Measurements from ENCODE around the gene MYO19.
"Not testable (repeated sequence)": the region's sequence is repeated elsewhere in the genome, so short reads cannot be mapped to it uniquely, and the experiment has no call there.

Gene MYO19

DNA sequence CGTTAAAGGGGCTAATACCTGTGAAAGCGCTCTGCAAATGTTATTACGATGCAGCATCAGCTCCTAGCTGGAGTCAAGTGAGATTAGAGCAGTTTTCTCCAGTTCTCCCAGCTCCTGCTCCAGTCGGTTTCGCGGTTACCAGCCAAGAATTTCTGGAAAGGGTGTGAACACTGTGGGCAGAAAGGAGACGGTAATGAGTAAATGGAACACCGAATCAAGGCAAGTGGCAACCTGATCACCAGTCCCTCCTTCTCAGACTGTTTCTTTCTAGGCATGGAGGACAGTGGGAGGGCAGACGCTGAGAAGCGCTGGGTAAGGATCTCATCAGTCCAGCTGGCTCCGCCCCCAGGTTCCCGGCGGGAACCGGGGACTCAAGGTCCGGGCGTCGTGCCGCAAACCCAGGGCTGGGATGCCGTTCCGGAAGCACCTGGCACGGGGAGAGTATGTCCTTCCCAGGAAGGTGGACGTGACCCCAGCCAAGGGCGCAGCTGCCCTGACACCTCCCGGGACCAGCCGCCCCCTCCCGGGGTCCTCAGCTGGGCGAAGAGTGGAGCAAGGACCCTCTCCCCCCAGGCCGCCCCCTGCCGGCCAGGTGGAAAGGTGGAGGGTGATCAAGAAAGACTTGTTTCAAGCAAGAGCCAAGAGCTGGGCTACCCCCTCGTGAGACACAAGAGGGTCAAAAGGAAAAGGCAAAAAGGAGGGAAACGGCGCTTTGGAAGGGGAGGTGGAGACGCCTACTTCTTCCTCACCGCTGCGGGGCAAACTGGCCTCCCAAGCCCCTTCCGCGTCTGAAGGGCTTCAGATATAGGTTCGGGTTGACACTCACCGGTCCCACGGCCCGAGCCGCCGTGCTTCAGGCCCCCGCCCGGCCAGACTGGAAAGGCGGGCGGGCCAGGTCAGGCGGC lies 481 bp downstream of the MYO19 start:
- peak; percentile 31 for DNase-seq (ENCODE audit: low read depth)

DNA sequence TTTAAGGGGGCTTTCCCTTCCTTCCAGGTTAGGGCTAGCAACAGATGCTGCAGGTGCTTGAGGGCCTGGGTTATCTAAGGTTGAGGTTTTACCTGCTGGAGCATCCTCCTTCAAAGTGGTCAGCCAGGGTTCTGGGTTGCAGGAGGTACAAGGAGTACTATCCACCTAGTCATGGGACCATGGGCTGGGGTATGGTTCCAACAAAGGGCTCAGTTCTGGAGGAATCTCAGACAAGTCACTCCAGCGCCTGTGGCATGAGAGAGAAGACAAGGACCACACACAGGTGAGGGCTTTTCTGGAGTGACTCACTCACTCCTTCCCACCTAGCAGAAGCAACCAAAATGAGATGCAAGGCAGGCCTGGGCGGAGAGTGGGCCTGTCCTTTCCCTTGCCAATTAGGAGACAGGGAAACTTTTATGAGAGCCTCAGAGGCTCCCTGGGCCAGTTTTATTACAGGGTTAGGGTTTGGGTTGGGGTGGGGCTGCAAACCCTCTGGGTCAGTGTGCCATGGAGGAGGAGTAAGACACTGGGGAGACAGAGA lies 2.2 kb downstream of the MYO19 start:
- no peak for DNase-seq (ENCODE audit: low read depth)

DNA sequence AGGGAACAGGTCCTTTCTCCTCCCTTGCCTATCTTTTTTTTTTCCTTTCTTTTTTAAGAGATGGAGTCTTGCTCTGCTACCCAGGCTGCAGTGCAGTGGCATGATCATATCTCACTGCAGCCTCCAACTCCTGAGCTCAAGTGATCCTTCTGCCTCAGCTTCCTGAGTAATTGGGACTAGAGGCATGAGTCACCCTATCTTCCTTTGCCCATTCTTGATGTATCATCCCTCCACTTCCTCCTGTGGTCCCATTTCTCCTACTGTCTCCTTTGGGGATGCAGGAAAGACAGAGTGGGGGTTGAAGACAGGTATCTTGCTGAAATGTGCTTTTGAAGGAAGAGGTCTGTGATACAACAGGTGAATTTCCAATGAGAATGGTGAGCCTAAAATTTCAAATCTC lies 5.5 kb downstream of the MYO19 start:
- DNase-seq (ENCODE audit: low read depth): no peak

DNA sequence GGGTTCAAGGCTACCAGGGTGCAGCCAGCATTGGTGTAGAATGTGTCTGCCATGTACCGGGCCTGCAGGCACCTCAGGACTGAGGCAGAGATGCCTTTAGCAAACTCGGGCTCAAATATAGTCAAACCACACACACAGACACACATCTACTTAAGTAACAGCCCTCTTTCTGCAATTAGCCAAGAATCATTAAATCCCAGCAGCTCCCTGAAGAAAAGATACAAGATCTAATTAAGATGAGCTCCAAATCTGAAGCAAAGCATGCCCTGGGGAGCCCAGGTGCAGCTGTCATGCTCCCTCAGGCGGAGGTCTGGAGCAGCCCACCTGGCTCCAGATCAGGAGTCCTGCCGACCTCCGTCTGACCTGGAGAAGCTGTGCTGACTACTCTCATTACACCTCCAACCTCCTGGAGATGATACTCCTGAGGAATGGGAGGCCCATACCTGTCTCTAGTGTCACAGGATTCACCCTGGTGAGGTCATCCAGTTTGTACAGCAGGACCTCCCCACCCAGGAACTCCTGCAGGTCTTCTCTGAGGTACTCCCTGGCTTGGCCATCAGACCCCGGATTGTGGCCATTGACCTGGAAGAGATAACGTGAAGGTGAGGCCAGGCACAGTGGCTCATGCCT lies 6.9 kb downstream of the MYO19 start:
- DNase-seq (ENCODE audit: low read depth): no peak

- DNase-seq (ENCODE audit: low read depth): no peak
These were observed 8.8 kb downstream of the MYO19 start for GRCh38 chr17:36525888-36526287.

- DNase-seq (ENCODE audit: low read depth): no peak
These were observed 9.6 kb downstream of the MYO19 start for GRCh38 chr17:36525113-36525512.

- DNase-seq (ENCODE audit: low read depth): no peak
These were observed 10.2 kb downstream of the MYO19 start for GRCh38 chr17:36524428-36524876.

- DNase-seq (ENCODE audit: low read depth): no peak
These were observed 11.6 kb downstream of the MYO19 start for GRCh38 chr17:36523113-36523512.

DNA sequence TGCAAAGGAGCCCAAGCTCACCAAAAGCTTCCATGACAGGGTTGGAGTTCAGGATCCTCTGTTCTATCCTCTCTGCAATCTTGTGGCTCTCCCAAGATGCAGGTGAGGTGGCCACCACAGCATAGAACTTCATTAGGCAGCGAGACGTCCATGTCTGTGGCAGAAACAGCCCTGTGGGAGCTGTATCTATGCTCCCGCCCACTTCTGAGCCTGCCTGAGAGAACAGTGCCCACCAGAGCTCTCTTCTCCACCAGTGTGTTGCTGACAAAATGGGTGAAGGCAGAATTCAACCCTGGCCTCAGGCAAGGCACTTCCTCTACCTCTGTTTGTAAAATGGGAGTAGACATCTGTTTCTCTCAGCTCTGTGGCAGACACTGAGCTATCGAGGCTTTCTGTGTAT lies 18.8 kb downstream of the MYO19 start:
- no peak for DNase-seq (ENCODE audit: low read depth)

GRCh38 chr17:36514856-36515255 lies 19.8 kb downstream of the MYO19 start:
- DNase-seq (ENCODE audit: low read depth): no peak

DNA sequence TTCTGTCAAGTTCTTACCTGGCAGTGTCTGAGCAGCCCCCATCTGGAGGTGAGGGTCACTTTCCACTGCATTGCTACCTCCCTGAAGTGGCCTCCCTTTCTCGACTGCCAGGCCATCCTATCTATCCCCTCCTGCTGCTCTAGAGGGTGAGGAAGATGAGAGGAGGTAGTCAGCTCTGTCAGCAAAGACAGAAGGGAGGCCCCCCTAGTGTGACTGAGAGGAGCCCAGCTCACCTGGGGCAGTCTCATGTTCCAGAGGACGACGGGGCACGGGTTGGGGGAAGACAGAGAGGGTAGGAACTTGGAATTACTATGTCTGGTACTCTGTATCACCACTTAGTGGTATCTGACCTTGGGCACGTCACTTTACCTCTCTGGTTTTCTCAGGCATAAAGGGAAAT lies 22.0 kb downstream of the MYO19 start:
- DNase-seq (ENCODE audit: low read depth): no peak

DNA sequence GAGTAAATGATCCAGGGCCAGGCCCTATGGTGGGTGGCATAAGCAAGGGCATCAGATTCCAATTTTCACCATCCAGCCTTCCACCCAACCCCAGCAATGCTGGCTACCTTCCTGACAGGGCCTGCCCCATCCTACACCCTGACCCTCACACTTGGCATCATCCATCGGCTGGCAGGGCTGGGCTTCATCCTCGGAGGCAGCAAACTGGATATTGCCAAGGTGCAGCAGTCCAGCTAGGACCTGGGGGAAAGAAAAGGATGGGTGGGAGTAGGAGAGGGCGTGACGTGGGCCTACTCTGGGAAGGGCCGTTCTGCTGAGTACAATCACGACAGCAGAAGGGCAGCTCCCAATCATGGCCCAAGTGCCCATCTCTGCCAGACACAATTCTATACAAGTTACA lies 23.5 kb downstream of the MYO19 start:
- DNase-seq (ENCODE audit: low read depth): no peak

DNA sequence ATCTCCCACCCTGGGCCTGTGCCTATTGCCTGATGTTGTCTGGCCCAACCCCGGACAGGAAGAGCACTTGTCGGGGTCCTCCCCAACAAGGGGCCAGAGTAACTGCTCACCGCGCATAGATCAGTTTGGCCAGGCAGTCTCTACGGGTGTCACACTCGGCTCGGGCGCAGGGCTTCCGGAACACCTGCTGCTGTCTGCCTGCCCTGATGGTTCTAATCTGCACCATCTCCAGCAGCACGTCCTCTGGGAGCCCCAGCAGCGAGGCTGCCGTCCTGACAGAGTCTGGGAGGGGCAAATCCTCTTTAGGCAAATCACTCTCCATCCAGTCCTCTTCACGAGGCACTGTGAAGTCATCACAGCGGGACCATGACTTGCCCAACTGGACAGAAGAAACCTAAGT lies 24.0 kb downstream of the MYO19 start:
- no peak for DNase-seq (ENCODE audit: low read depth)

DNA sequence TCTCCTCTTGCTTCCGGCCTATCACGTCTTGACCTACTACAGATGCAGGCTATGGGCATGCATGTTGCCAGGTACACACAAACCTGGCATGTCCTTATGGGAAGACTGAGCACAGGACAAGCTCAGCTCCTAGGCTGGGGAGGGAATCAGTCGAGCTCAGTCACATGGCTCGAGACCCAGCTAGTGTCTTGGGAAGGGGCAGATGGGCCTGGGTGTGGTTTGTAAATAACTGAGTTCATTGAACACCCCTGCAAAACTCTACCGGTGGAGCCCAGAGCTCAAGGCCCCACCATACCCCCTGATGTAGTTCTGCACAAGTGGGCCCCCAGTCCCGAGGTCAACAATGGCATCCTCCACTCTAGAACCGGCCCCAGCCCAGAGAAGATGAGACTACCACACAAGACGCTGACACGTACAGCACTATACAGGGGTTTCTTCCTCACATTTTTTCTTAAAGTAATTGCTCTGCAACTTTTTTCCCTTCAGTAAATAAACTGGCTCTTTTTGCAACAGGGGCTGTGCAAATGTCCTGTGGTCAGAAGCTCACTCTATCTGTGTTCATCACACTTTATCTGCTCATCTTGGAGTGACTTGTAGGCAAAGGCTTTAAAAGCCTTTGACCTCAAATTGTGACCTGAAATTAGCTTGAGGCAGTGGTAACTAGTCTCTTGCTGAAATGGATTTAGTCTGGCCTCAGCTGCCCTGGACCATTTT lies 25.2 kb downstream of the MYO19 start:
- no peak for DNase-seq (ENCODE audit: low read depth)

DNA sequence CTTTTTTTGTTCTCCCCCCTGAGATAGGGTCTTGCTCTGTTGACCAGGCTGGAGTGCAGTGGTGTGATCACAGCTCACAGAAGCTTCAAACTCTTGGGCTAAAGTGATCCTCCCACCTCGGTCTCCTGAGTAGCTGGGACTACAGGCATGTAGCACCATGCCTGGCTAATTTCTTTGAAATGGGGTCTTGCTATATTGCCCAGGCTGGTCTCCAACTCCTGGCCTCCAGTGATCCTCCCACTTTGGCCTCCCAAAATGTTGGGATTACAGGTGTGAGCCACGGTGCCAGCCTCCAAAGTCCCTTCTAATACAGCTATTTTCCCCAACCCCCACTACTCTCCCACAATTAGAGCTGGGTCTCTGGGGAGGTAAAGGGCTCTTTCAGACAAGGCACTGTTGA lies 26.2 kb downstream of the MYO19 start:
- DNase-seq (ENCODE audit: low read depth): not testable (repeated sequence)

GRCh38 chr17:36507266-36507665 lies 27.4 kb downstream of the MYO19 start:
- no peak for DNase-seq (ENCODE audit: low read depth)

- no peak for DNase-seq (ENCODE audit: low read depth)
These were observed 27.8 kb downstream of the MYO19 start for GRCh38 chr17:36506831-36507230.

DNA sequence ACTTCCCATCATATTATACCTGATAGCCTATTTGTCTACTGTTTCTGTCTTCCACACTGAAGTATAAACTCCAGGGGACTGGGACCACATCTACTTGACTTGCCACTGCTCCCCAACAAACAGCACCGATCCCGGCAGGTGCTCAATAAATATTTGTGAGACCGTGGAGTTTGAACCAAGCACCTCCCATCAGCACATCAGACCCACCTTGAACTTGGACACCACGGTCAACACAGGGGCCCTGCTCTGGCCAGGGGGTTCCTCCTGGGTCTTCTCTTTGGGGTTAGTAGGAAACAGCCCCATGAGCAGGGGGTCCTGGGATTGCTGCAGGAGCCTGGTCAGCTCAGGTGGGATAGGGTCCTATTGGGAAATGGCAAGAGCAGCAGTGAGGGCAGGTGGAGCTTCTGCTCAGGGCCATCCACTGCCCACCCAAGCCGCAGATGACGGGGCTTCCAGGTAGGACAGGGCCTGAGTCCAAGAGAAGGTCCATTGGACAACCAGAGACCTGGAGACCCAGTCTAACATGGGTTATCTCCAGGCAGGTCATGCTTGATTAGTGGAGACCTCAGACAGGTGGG lies 28.3 kb downstream of the MYO19 start:
- DNase-seq (ENCODE audit: low read depth): no peak

DNA sequence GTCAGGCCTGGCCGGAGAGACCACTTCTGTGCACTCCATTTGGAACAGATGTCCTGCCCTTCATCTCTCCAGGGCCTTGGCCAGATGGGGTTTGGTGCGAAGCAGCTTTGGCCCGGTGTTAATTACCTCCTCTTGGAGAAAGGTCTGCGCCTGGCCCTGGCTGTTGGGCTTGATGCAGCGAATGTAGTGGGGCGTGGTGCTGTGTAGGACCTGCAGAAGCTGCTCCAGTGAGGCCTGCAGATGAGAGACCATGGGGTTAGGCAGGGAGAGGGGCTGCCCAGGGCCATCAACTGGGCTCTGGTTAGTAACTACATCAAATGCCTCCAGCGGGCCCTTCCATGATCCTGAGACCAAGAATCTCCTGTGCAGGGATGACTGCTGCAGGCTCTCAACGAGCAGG lies 29.5 kb downstream of the MYO19 start:
- DNase-seq (ENCODE audit: low read depth): no peak

GRCh38 chr17:36504156-36504545 lies 30.5 kb downstream of the MYO19 start:
- no peak for DNase-seq (ENCODE audit: low read depth)

- no peak for DNase-seq (ENCODE audit: low read depth)
These were observed 31.1 kb downstream of the MYO19 start for GRCh38 chr17:36503456-36504155.

DNA sequence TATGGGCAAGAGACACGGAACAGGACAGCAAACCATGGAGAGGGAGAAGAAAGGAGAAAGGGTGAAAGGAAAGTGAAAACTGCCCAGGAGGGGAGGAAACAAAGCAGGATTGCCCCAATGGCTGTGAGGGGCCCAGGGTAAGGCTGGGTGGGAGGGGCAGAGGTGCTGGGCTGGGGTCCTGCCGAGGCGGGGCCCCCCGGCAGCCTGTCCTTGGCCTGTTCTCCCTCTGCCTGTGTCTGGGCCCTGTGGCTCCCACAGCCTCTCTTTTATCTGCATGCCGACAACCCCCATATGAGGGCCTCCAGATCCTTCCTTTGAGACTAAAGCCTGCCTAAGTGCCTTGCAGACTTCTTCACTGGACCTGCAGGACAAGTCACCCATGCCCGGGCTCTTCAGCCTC lies 32.7 kb downstream of the MYO19 start:
- no peak for DNase-seq (ENCODE audit: low read depth)

Measured in stimulated activated CD8-positive, alpha-beta memory T cell treated with anti-CD3 and anti-CD28 coated beads, Interleukin-4, amount 100 ng/mL, for 24 hours (primary cell).